Ovary (tissue), 9 donors: ENCODE data around the gene BBX. TPM values are rescaled to one million over a fixed set of nuclear protein-coding genes. Genes with fewer than 3 reads are reported as not detected.
A peak's percentile ranks its signal among the peaks of the same experiment; 100 is the strongest.

ENCODE experiments used
- DNase-seq, 5 donors: peaks; one replicate each; pipeline ENCODE4 v3.0.0-alpha.2; 2019 to 2020
- H3K27ac ChIP-seq, 2 donors: fragments of 200-600 bp; one replicate each; pipeline versions ENCODE4 v1.5.1 to v1.8.0; 2019 to 2022
- H3K27me3 ChIP-seq: fragments of 200-600 bp; one replicate; pipeline ENCODE4 v1.8.0; 2022
- H3K36me3 ChIP-seq: fragments of 200-600 bp; sonication (generic); one replicate; pipeline ENCODE4 v1.5.1; 2019
- H3K4me1 ChIP-seq: one replicate; pipeline ENCODE4 v1.8.1; 2013; ENCODE audit warnings: mild to moderate bottlenecking, moderate library complexity; ENCODE audit not compliant: insufficient read depth
- H3K4me3 ChIP-seq: fragments of 200-600 bp; sonication (generic); one replicate; pipeline ENCODE4 v1.5.1; 2017
- H3K9me3 ChIP-seq, 2 donors: fragments of 200-600 bp in 1 of 2; sonication (generic) in 1 of 2; one replicate each; pipeline versions ENCODE4 v1.5.1 to v1.8.1; 2013 to 2019; ENCODE audit warnings: mild to moderate bottlenecking in 1 of 2, moderate library complexity in 1 of 2
- EP300 ChIP-seq: sonication (generic); formaldehyde crosslinking; IDR thresholded peaks from one replicate; pipeline ENCODE4 v1.6.1; 2017; ENCODE audit warnings: antibody characterized with exemption
- POLR2A ChIP-seq: fragments of 450-650 bp; IDR thresholded peaks from one replicate; pipeline ENCODE4 v1.6.1; 2017; ENCODE audit warnings: antibody characterized with exemption, mild to moderate bottlenecking, moderate library complexity
- WGBS, 3 donors: extraction: QIAGEN DNeasy Blood & Tissue Kit in 1 of 3; methylation state at CpG; one replicate each; pipeline versions ENCODE4 v1.1.5 to v1.1.7; 2013 to 2017; 5-methylcytosine and 5-hydroxymethylcytosine counted together
- intact Hi-C, 4 donors: fragments of 100-400 bp; cut with DNase I; formaldehyde crosslinking; loops; one replicate each; pipeline versions ENCODE4 v1.11.0 to v1.15.1; 2022 to 2023
- polyA plus RNA-seq, 2 donors: library from polyadenylated mRNA; stranded (reverse); fragments of 200-250 nt in 1 of 2; fragments of 350-450 nt in 1 of 2; fragmentation: Illumina TruSeq in 1 of 2; extraction: RNeasy Lipid Tissue Mini Kit (QIAGEN cat#74804) in 1 of 2; gene quantifications; one replicate each; pipeline ENCODE4 v1.2.3, GENCODE V29; 2013 to 2014
- total RNA-seq, 7 donors: library from RNA; depleted of rRNA in 2 of 7; stranded (reverse); fragments of >200 nt in 2 of 7; fragmentation: NEBNext Ultra II Directional in 3 of 7; extraction: Animal tissue kit (Norgen Biotek cat#: 25700) in 3 of 7; gene quantifications; one replicate each; pipeline versions ENCODE4 v1.1.0 to v1.2.4, GENCODE V29; 2016 to 2023
- TF ChIP-seq, protein P1 (sequence below), 3 donors: fragments of 450-650 bp in 2 of 3; fragments of 200-600 bp in 1 of 3; IDR thresholded peaks; one replicate each; pipeline versions ENCODE4 v1.5.1 to v1.8.0; 2016 to 2022; ENCODE audit warnings: antibody characterized with exemption in 3 of 3, mild to moderate bottlenecking in 1 of 3
- donor health status: DM: no; HTN: no; CAD: no; lungs with moderate emphysema.
- donor health status: DM: no; HTN: no; CAD: no.
- donor health status: Bipolar disorder and iron deficiency.
- donor health status: DM: yes; HTN: yes; CAD: no.
- donor health status: DM: no; HTN: no; CAD: no.
- donor health status: DM: yes; HTN: yes; CAD: no.

The BBX gene
- total and polyA plus RNA-seq, 9 donors, result 15.8 to 114 (median 86.3) TPM

GRCh38 chr3:107699682-107700081 lies 176.9 kb downstream of the BBX start:
- Histone ChIP-seq H3K36me3 (no peaks in the 10 kb centered on the region), H3K9me3 (no peaks in the 10 kb centered on the region), H3K27ac (no peak overlapping the region), H3K4me3 (no peak overlapping the region), H3K27me3 (no peaks in the 10 kb centered on the region), H3K4me1 (no peaks in the 10 kb centered on the region)
- DNase-seq, result no peak
- intact Hi-C loops, result no loop called here
- TF ChIP-seq, protein P1, sequence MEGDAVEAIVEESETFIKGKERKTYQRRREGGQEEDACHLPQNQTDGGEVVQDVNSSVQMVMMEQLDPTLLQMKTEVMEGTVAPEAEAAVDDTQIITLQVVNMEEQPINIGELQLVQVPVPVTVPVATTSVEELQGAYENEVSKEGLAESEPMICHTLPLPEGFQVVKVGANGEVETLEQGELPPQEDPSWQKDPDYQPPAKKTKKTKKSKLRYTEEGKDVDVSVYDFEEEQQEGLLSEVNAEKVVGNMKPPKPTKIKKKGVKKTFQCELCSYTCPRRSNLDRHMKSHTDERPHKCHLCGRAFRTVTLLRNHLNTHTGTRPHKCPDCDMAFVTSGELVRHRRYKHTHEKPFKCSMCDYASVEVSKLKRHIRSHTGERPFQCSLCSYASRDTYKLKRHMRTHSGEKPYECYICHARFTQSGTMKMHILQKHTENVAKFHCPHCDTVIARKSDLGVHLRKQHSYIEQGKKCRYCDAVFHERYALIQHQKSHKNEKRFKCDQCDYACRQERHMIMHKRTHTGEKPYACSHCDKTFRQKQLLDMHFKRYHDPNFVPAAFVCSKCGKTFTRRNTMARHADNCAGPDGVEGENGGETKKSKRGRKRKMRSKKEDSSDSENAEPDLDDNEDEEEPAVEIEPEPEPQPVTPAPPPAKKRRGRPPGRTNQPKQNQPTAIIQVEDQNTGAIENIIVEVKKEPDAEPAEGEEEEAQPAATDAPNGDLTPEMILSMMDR (IDR thresholded peaks at IDR 0.05), result no peak
- TF ChIP-seq POLR2A (no peak), EP300 (no peak)
- WGBS, 3 donors, result 75 to 85% (median 80%) methylated on average over 2 of the region's 2 CpGs

DNA sequence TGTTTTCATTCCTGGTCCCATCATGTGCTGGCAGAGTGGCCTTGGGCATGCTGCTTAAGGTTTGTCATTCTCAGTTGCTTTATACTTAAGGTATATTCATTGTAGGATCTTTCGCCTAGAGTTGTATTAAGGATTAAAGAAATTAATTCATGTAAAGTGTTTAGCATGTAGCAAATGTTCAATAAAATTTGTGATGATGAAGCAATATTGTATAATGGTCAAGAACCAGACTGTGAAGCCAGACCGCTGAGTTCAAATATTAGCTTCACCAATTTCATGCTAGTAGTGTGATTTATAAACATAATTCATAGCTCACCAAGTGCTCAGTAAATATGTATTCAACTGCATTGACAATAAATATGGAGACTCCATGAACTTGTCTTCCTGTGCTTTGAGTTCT lies 178.5 kb downstream of the BBX start:
- Histone ChIP-seq H3K4me1 (no peaks in the 10 kb centered on the region), H3K4me3 (no peak overlapping the region), H3K27ac (no peak overlapping the region), H3K9me3 (no peaks in the 10 kb centered on the region), H3K36me3 (no peaks in the 10 kb centered on the region), H3K27me3 (no peaks in the 10 kb centered on the region)
- intact Hi-C loops, result no loop called here
- TF ChIP-seq, protein P1 (IDR thresholded peaks at IDR 0.05), result no peak
- no peak for TF ChIP-seq POLR2A
- no peak for TF ChIP-seq EP300
- 99 to 100% (median 99%) methylated on average over 2 of the region's 2 CpGs for WGBS, 3 donors
- DNase-seq, result no peak

DNA sequence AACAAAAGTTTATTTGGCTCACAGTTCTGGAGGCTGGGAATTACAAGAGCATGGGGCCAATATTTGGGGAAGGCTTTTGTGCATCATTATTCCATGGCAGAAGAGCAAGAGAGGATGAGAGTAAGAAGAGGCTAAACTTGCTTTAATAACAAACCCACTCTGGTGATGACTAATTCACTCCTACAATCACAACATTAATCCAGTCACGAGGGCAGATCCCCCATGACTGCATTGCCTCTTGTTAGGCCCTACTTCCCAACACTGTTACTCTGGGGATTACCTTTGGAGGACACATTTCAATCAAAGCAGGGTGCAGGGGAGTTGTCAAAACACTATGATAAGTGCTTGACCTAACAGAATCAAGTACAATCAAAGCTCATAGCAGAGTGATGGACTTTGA lies 181.7 kb downstream of the BBX start:
- Histone ChIP-seq H3K4me1 (no peaks in the 10 kb centered on the region), H3K27ac (no peak overlapping the region), H3K4me3 (no peak overlapping the region), H3K27me3 (no peaks in the 10 kb centered on the region), H3K36me3 (no peaks in the 10 kb centered on the region), H3K9me3 (no peaks in the 10 kb centered on the region)
- no peak for DNase-seq
- intact Hi-C loops, result no loop called here
- 77 to 80% (median 77%) methylated on average over 1 of the region's 1 CpG for WGBS, 3 donors
- no peak for TF ChIP-seq EP300

DNA sequence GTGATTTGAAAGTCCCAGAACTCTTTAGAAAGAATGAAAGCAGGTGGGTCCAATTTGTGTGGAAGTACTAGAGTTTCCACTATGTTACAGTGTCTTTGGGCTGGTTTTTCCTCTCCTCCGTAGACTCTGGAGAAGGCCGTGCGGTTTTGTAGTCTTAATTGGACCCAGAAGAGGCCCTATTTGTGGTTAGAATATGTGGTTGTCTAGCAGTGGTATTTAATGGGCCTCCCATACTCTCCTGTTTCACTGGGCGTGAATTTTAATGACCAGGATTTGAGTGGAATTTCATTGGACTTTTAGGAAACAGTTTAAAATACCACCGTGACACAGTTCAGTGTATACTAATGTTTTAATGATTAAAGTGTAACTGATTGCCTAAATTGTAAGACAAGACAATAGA lies 182.3 kb downstream of the BBX start:
- DNase-seq, result no peak
- Histone ChIP-seq H3K9me3 (no peaks in the 10 kb centered on the region), H3K4me1 (no peaks in the 10 kb centered on the region), H3K36me3 (no peaks in the 10 kb centered on the region), H3K27me3 (no peaks in the 10 kb centered on the region), H3K4me3 (no peak overlapping the region), H3K27ac (no peak overlapping the region)
- WGBS, 3 donors, result 77 to 78% (median 77%) methylated on average over 5 of the region's 5 CpGs
- TF ChIP-seq, protein P1 (IDR thresholded peaks at IDR 0.05), result no peak
- TF ChIP-seq EP300 (no peak), POLR2A (no peak)
- intact Hi-C loops, result no loop called here

GRCh38 chr3:107710851-107711250 lies 188.1 kb downstream of the BBX start:
- intact Hi-C loops, result no loop called here
- Histone ChIP-seq H3K36me3 (no peaks in the 10 kb centered on the region), H3K4me3 (no peak overlapping the region), H3K27ac (no peak overlapping the region), H3K4me1 (no peaks in the 10 kb centered on the region), H3K9me3 (no peaks in the 10 kb centered on the region), H3K27me3 (no peaks in the 10 kb centered on the region)
- 53 to 66% (median 61%) methylated on average over 5 of the region's 5 CpGs for WGBS, 3 donors
- TF ChIP-seq POLR2A (no peak), EP300 (no peak)
- TF ChIP-seq, protein P1 (IDR thresholded peaks at IDR 0.05), result no peak
- DNase-seq, result peak; percentile 34 to 55 (median 48)
